Measurements from ENCODE around the gene LRPAP1.

Gene LRPAP1

DNA sequence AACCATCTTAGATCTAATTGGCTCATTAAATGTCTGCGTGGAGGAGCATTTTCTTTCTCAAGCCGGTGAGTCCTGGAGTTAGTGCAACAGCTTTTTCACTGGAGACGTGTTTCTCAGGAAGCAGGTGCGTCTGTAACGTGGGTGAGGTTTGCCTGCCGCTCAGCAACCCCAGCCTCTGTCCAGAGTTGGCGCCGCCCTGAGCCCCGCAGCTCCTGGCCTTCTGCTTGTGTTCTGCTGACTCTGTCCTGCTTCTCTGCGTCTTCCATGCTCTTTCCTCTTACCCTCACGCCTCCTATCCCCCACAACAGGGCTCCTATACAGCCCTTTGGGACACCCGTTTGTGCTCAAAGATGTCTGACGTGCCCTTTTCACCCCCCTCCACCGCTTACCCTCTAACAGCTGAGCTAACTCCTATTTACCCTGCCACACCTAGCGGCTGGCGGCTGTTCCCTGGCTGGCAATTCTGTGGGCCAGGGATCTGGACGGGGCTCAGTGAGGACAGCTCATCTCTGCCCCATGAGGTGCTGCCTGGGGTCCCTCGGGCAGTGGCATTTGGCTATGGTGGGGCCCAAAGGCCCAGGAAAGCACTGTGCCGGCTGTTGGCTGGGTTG is 50.3 kb downstream of the LRPAP1 start:
- in situ Hi-C loops (cut with HindIII; ENCODE audit: low pct_ligation_motif_present, low pct_unique_long_range_greater_than_20kb, low sequenced_read_pairs), result no loop called here

DNA sequence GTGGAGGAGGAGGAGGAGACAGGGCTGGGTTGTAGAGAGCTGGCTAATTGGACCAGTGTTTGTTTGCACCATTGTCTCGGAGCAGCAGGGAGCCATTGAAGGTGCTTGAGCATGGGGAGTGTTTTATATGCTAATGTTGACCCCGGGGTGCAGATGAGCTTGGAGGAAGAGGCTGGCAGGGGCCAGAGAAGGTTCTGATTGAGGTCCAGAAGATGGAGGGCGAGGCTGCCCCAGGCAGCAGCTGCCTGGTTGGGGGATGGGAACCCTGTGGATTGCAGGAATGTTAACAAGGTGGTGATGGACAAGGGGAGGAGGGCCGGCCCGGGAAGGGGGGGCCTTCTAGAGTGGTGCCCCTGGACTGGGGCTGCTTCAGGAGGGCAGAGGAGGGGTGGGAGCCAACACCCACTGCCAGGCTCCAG is 51.1 kb downstream of the LRPAP1 start:
- DNase-seq, result no peak
- in situ Hi-C loops (cut with HindIII; ENCODE audit: low pct_ligation_motif_present, low pct_unique_long_range_greater_than_20kb, low sequenced_read_pairs), result no loop called here

More for the DNA sequence above, 50.3 kb downstream of the LRPAP1 start:
- no peak for DNase-seq

DNA sequence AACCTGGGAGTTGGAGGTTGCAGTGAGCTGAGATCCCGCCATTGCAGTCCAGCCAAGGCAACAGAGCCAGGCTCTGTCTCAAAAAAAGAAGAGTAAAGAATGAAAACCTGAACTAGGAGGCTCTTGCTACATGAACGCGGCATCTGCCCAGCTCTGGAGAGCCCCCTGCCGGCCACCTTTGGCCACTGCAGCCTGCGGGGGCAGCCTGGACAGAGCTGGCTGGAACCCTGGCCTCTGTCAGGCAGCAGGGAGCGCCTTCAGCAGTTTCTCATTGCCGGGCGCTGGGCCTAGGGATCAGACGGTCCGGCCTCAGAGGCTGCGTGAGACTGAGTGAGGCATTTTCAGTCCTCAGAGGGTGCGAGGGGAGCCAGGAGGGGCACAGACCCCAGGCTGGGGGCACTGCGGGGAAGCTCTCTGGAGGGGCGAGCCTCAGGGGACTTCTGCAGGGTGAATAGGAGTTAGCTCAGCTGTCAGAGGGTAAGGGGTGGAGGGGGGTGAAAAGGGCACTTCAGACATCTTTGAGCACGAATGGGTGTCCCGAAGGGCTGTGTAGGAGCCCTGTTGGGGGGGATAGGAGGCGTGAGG is 51.6 kb downstream of the LRPAP1 start:
- peak; percentile 78 for DNase-seq
- in situ Hi-C loops (cut with HindIII; ENCODE audit: low pct_ligation_motif_present, low pct_unique_long_range_greater_than_20kb, low sequenced_read_pairs), result no loop called here

DNA sequence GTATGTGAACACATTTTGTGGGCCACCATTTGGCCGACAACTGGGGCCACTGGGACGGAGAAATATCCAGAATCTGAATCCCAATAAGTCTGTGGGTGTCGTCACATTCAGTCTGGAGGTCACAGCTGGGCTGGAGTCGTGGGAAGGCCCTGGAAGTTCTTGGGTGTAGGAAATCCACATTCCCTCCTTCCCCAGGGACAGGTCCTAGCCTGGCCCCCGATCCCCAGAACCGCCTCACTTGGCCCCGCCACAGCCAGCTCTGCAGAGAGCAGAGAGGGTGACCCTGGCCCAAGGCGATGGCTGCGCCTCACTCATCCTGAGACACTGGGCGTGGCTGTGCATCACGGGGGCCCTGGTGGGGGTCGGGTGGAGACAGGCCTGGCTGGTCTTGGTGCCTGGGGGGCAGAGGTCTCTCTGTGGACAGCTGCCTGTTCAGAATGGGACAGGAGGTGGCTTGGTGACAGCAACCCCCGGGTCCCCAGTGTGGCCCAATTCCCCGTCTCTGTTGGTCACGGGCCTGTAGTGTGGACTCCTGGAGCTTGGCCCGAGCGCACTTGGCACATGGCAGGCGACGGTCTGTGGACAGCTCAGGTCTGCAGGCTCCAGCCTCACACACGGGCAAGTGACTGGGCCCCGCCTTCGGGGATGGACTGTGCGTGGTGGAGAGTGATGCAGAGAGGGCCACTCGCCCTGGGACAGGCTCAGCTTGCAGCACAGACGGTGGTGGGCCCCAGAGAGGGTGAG is 52.7 kb downstream of the LRPAP1 start:
- no peak for DNase-seq
- in situ Hi-C loops (cut with HindIII; ENCODE audit: low pct_ligation_motif_present, low pct_unique_long_range_greater_than_20kb, low sequenced_read_pairs), result no loop called here

DNA sequence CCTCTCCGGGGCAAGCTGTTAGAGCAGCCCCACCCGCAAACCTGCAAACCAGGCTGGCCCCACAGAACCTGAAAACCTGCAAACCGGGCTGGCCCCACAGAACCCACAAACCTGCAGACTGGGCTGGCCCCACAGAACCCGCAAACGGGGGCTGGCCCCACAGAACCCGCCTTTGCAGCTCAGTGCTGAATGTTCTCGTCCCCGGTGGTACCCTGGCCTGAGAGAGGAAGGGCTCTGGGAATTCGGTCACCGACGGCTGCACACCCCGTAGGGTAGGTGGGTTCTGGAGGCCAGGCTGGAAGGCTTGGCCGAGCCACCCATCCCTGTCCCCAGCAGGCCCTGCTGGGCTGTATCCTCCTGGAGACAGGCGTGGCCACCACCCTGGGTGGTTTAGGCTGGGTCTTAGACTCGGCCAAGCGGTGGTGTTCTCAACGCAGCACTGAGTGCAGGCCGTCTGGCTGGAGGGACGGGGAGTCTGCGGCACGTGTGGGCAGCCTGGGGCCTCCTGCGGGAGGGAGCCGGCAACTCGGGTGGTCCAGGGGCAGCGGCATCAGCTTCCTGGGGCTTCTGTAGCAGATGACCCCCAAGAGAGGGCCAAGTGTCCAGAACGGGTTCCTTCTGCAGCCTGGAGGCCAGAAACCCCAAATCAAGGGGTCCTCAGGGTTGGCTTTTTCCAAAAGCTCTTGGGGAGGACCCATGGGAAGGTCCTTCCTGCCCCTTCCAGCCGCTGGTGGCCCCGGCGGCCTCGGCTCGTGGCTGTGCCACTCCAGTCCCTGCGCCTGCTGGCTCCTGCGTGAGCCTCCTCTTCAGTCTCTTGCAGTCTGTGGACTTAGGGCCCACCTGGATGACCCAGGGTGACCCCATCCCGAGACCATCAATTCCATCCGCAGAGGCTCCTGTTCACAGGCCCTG is 53.5 kb downstream of the LRPAP1 start:
- in situ Hi-C loops (cut with HindIII; ENCODE audit: low pct_ligation_motif_present, low pct_unique_long_range_greater_than_20kb, low sequenced_read_pairs), result no loop called here
- DNase-seq, result no peak

DNA sequence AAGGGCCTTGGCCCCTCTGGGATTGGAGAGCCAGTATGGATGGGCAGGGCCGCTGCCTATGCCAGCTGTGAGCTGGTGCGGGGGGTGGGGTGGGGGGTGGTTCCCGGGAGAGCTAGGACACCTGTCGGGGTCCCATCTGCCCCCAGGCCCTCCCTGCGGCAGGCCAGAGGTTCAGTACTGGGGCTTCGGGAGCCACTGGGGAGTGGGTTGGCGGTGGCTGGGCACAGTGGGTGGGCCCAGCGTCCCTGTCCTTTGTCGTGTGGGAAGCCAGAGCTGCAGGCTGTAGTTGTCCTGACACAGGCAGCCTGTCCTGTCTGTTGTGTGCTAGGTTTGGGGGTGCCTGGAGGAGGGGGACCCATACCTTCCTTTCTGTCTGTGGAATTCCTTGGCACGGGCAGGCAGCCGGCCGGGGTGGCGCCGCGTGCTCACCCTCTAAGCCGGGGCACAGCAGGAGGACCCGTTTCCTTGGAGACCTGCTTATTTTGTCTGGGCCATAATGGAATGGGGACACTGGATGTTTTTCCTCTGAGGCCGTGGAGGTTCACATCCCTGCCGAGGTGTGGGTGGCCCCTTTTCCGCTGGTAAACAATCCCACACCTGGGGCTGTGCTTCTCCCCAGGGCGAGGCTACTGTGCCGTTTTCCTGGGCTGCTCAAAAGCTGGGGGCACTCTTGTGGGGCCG is 54.3 kb downstream of the LRPAP1 start:
- DNase-seq, result no peak
- in situ Hi-C loops (cut with HindIII; ENCODE audit: low pct_ligation_motif_present, low pct_unique_long_range_greater_than_20kb, low sequenced_read_pairs), result no loop called here

DNA sequence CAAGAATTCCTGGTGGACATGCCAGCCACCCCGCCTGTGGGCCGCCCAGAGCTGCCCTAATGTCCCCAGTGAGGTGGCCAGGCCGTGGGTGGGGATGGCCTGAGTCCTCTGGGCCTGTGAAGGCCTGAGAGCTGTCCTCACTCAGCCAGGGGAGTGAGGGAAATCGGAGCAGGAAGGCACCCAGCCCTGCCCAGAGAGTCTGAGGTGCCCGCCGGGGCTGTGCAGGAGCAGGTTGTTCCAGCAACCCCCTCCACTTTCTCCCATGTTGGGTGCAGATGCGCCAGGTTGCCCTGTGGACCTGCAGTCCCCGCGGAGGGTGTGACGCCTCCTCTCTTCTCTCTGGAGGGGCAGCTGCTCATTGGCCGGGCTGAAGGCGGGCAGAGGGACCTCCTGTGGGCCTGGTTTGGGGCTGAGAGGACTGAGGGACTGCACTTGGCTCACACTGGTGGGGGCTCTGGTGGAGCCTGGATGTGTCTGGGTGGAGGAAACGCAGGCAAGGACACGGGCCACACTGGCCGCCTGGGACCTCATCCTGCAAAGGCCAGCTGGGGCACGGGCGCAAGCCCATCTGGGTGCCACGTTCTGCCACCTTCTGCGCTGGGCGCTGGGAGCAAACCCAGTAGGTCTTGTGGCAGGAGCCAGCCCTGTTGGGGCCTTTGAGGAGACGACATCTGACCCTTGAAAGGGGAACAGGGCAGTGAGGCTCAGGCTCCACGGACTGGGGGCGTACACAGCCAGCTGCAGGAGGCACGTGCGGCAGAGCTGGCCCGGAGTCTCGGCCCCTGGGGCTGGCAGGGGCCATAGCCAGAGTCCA is 55.1 kb downstream of the LRPAP1 start:
- in situ Hi-C loops (cut with HindIII; ENCODE audit: low pct_ligation_motif_present, low pct_unique_long_range_greater_than_20kb, low sequenced_read_pairs), result no loop called here

DNA sequence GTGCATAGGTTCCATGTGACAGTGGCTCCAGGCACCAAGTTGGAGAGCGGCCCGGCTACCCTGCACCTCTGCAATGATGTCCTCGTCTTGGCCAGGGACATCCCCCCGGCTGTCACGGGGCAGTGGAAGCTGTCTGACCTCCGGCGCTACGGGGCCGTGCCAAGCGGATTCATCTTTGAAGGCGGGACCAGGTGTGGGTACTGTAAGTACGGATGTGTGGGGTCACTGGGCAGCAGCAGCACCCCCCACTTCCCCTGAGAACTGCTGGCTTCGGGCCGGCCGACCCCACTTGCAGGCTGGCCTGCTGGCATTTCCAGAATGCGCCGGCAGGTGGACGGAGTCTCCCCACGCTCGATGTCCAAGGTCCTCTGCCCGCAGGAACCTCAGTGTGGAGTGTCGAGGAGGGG is 55.9 kb downstream of the LRPAP1 start:
- in situ Hi-C loops (cut with HindIII; ENCODE audit: low pct_ligation_motif_present, low pct_unique_long_range_greater_than_20kb, low sequenced_read_pairs), result no loop called here
- no peak for DNase-seq

More for the DNA sequence above, 55.1 kb downstream of the LRPAP1 start:
- DNase-seq, result no peak

DNA sequence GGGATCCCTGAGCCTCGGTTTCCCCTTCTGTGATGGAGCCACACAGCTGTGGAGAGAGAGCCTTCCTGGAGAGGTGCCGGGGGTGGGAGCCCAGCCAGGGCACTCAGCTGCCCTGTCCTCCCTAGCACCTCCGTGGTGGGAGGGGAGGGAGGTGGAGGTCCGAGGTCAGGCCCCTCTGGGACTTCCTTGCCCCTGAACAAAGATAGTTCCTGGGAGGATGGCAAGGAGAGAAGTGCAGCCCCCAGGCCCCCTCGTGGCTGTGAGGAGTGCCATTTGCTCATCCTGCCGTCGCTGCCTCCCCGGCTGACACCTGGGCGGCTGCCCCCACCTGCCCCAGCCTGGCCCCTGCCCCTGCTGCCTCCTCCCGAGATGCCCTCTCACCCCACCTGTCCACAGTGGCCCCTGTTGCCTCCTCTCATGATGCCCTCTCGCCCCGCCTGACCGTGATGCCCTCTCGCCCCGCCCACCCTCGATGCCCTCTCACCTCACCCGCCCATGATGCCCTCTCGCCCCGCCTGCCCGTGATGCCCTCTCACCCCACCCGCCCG is 56.4 kb downstream of the LRPAP1 start:
- in situ Hi-C loops (cut with HindIII; ENCODE audit: low pct_ligation_motif_present, low pct_unique_long_range_greater_than_20kb, low sequenced_read_pairs), result no loop called here
- no peak for DNase-seq

DNA sequence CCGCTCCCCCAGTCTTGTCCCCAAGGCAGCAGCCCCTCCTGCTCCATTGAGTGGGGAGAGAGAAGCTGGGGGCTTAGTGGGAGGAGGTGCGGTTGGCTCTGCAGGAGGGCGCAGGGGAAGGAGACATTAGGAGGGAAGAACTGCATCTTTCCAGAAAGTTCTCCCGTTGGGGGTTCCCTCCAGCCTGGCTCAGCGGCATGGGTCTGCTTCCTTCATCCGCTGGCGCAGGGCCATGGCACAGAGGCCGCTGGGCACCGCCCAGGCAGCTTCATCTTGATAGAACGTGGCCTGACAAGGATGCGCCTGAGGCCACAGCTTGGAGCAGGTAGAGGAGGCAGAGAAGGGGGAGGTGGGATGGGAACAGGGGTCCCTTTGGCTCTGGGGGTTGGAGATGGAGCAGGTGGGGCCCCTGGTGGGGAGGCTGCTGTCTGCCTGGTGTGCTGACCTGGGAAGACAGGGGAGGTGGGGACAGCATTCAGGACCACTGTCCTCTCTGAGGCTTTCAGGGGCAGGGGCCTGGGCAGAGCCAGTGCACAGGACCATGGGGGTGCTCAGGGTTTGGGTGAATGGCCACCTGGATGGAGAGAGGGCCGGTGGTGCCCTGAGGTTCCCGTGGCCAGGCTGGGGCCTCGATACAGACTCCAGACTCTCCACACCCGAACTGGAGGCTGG is 57.0 kb downstream of the LRPAP1 start:
- no peak for DNase-seq
- in situ Hi-C loops (cut with HindIII; ENCODE audit: low pct_ligation_motif_present, low pct_unique_long_range_greater_than_20kb, low sequenced_read_pairs), result no loop called here

DNA sequence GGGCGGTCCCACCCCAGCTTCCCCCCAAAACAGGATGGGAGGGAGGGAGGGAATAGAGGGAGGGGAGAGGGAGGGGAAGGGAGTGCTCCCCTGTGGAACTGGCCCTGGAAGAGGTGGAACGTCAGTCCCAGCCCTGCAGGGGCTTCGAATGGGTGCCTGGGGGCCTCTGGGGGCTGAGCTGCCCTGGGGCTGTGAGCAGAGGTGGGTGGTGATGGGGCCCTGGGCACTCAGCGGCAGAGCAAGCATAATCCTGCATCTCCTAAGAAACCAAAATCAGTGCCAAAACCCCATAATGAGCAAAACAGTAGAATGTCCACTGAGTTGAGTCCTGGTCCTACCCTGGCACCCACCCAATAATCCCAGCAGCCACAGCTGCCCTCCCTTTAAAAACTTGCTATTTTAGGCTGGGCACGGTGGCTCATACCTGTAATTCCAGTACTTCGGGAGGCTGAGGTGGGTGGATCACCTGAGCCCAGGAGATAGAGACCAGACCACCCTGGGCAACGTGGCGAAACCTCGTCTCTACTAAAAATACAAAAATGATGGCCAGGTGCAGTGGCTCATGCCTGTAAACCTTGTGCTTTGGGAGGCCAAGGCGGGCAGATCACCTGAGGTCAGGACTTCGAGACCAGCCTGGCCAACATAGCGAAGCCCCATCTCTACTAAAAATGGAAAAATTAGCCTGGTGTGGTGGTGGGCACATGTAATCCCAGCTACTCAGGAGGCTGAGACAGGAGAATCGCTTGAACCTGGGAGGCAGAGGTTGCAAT is 58.0 kb downstream of the LRPAP1 start:
- in situ Hi-C loops (cut with HindIII; ENCODE audit: low pct_ligation_motif_present, low pct_unique_long_range_greater_than_20kb, low sequenced_read_pairs), result no loop called here
- no peak for DNase-seq

DNA sequence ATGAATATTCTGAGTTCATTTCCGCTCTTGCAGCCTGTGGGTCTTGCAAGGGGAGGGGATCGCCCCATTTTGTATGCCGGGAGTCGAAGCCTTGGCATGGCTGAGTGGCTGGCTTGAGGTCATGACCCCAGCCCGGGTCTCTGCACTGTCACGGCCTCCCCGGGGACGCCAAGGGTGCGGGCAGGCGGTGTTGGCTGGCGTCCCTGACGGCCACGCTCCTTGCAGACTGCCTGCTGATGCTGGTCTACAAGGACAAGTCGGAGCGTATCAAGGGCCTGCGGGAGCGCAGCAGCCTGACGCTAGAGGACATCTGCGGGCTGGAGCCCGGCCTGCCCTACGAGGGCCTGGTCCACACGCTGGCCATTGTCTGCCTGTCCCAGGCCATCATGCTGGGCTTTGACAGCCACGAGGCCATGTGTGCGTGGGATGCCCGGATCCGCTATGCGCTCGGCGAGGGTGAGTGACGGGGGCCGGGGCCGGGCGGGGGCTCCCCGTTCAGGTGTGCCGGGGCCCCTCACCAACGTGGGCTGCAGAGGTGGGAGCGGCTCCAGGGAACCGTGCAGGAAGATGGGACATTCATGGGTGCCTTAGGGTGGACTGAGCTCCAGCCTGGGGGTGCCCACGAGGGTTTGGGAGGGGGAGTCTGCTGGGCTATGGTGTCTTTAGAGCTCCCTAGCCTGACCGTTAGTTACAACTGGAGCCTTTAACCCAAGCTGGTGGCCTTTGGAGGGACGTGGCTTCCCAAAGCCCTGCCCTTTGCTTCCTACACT is 58.9 kb downstream of the LRPAP1 start:
- in situ Hi-C loops (cut with HindIII; ENCODE audit: low pct_ligation_motif_present, low pct_unique_long_range_greater_than_20kb, low sequenced_read_pairs), result no loop called here
- DNase-seq, result no peak

DNA sequence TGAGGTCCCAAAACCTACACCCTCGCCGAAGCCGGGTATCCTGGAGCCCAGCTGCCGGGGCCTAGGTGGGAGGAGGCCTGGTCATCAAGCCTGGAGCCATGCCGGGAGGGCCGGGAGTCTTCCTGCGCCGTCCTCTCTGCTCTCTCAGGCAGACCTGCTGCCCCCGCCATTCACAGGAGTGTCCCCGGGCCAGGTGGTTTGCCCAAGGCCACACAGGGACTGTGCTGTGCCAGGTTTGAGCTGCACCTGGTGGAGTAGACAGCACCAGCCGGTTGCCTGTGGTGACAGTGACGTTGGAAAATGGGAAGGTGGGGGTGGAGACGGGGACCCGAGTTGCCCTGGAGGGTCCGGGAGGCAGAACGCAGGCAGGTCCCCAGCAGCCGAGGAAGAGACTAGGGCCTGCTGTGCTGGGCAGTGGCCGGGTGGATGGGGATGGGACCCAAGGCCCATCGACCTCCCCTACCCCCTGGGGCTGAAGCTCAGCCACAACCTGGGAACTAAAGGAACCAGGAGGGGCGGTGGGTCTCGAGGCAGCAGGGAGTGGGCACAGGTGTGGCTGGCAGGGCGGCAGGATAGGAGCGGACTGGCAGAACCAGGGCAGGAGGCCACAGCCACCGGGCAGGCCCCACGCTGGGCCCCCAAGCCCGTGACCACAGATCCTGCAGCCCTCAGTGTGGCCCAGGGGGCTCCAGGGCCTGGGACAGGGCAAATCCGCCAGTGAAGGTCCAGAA is 59.6 kb downstream of the LRPAP1 start:
- no peak for DNase-seq
- in situ Hi-C loops (cut with HindIII; ENCODE audit: low pct_ligation_motif_present, low pct_unique_long_range_greater_than_20kb, low sequenced_read_pairs), result no loop called here

DNA sequence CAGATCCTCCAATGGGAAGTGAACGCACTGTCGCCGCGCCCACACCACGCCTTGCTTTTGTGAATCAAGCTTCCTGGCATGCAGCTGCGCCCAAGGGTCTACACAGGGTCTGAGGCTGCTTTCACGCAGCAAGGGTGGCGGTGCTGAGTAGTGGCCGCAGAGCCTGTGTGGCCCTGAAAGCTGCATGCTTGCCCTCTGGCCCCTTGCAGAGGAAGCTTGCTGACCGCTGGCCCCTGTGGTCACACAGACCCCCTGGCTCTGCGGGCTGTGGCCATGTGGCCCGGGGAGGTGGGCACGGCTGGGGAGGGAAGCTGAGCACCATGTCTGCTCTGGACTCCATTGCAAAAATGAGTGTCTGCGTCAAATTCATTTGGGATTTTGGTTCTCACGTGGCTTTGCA is 60.3 kb downstream of the LRPAP1 start:
- DNase-seq, result no peak
- in situ Hi-C loops (cut with HindIII; ENCODE audit: low pct_ligation_motif_present, low pct_unique_long_range_greater_than_20kb, low sequenced_read_pairs), result no loop called here

DNA sequence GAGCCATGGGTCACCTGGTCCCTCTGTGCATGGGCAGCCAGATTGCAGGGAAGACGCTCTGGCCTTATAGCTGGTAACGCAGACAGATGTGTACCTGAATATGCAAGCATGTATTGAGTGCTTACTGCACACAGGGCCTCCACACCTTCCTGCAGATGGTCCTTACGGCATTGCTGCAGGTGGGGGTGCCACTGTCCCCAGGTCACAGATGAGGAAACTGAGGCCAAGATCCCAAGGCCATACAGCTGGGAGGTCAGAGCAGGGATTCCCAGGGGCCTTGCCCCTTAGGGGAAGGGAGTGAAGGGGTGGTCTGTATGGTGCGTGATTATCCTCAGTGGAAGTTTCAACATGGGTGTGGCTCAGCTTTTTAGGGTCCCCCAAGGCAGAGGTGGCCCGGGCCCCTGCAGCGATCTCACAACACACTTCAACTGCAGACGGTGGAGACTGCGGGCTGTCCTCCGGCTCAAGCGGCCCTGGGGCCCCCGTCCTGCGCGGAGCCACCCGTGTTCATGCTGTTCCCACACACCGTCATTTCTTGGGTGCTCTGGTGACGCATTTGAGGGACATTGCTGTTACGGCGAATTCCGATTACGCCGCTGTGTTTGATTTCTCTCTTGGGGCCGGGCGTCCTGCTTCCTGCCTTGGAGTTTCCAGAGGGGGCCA is 61.0 kb downstream of the LRPAP1 start:
- DNase-seq, result no peak
- in situ Hi-C loops (cut with HindIII; ENCODE audit: low pct_ligation_motif_present, low pct_unique_long_range_greater_than_20kb, low sequenced_read_pairs), result no loop called here
